Upper lobe of left lung (tissue), 6 donors: ENCODE results near the gene ADSL. TPM values are rescaled to one million over a fixed set of nuclear protein-coding genes. Genes with fewer than 3 reads are reported as not detected.

Experiments used
- ATAC-seq, 2 donors: fragments of 200-7000 bp; cut with Tn5 transposase; one replicate each; pipeline ENCODE4 v1.9.1; 2022; ENCODE audit warnings: mild to moderate bottlenecking in 2 of 2, moderate library complexity in 2 of 2; ENCODE audit not compliant: low FRiP score in 2 of 2
- DNase-seq, 2 donors: peaks; one replicate each; pipeline ENCODE4 v3.0.0-alpha.2; 2019 to 2020
- H3K27ac ChIP-seq, 4 donors: fragments of 200-600 bp; sonication (generic); one replicate each; pipeline ENCODE4 v1.5.1; 2016 to 2019
- H3K27me3 ChIP-seq, 4 donors: fragments of 200-600 bp; sonication (generic); one replicate each; pipeline ENCODE4 v1.5.1; 2017 to 2019
- H3K36me3 ChIP-seq, 4 donors: fragments of 200-600 bp; sonication (generic); one replicate each; pipeline ENCODE4 v1.5.1; 2016 to 2019
- H3K4me1 ChIP-seq, 4 donors: fragments of 200-600 bp; sonication (generic); one replicate each; pipeline ENCODE4 v1.5.1; 2018 to 2019
- H3K4me3 ChIP-seq, 4 donors: fragments of 200-600 bp; sonication (generic); one replicate each; pipeline ENCODE4 v1.5.1; 2017 to 2019; ENCODE audit warnings: mild to moderate bottlenecking in 2 of 4, moderate library complexity in 1 of 4
- H3K9me3 ChIP-seq, 4 donors: fragments of 200-600 bp; sonication (generic); one replicate each; pipeline ENCODE4 v1.5.1; 2018 to 2019
- EP300 ChIP-seq, 4 donors: sonication (generic); formaldehyde crosslinking; IDR thresholded peaks; one replicate each; pipeline ENCODE4 v1.5.1; 2017; ENCODE audit warnings: antibody characterized with exemption in 4 of 4, control low read depth in 2 of 4
- POLR2A ChIP-seq, 4 donors: fragments of 450-650 bp; IDR thresholded peaks; one replicate each; pipeline ENCODE4 v1.5.1; 2016 to 2017; ENCODE audit warnings: antibody characterized with exemption in 4 of 4, mild to moderate bottlenecking in 2 of 4
- POLR2AphosphoS5 ChIP-seq, 2 donors: sonication (generic); formaldehyde crosslinking; IDR thresholded peaks; one replicate each; pipeline ENCODE4 v1.5.1; 2017; ENCODE audit warnings: antibody characterized with exemption in 2 of 2
- WGBS, 2 donors: methylation state at CpG; one replicate each; pipeline ENCODE4 v1.1.5; 2017 to 2018; 5-methylcytosine and 5-hydroxymethylcytosine counted together
- total RNA-seq, 6 donors: library from RNA; depleted of rRNA in 4 of 6; stranded (reverse); fragments of >200 nt in 4 of 6; gene quantifications; one replicate each; pipeline versions ENCODE4 v1.1.0 to v1.2.1, GENCODE V29; 2016 to 2021
- TF ChIP-seq, protein P1 (sequence below), 6 experiments: fragments of 450-650 bp in 4 of 6; fragments of 200-600 bp in 2 of 6; sonication (generic) in 2 of 6; IDR thresholded peaks; one replicate each; pipeline ENCODE4 v1.5.1; 2016 to 2019; ENCODE audit warnings: antibody characterized with exemption in 6 of 6
- donor health status: DM: no; HTN: no; CAD: no; lungs with moderate emphysema.
- donor health status: DM: no; HTN: yes; CAD: no; lungs with severe emphysema.

The ADSL gene
- total RNA-seq, 6 donors from 2014 or later: 17.5 to 80.3 (median 37.9) TPM

DNA sequence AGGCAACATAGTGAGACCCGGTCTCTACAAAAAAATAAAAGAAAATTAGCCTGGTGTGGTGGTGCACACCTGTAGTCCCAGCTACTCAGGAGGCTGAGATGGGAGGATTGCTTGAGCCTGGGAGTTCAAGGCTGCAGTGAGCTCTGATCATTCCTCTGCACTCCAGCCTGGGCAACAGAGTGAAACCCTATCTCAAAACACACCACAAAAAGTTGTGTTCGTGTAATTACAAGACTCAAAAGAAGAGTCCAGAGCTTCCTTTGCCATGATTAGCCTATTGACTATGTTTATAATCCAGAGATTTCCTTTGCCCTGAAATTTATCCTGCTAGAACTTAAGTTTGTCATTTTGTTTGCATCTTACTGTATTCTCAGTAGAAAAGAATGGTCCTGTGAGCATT, 45.1 kb downstream of the ADSL start:
- 81% methylated on average over 2 of the region's 2 CpGs for WGBS, 2 donors
- Histone ChIP-seq H3K36me3 (no peaks in the 10 kb centered on the region), H3K9me3 (no peaks in the 10 kb centered on the region), H3K4me1 (peaks cover 0 to 20% (median 8%) of the 10 kb centered on the region in 4 donors), H3K4me3 (no peak overlapping the region), H3K27ac (no peak overlapping the region), H3K27me3 (no peaks in the 10 kb centered on the region)
- ATAC-seq (no peak), DNase-seq (no peak)
- TF ChIP-seq, protein P1, sequence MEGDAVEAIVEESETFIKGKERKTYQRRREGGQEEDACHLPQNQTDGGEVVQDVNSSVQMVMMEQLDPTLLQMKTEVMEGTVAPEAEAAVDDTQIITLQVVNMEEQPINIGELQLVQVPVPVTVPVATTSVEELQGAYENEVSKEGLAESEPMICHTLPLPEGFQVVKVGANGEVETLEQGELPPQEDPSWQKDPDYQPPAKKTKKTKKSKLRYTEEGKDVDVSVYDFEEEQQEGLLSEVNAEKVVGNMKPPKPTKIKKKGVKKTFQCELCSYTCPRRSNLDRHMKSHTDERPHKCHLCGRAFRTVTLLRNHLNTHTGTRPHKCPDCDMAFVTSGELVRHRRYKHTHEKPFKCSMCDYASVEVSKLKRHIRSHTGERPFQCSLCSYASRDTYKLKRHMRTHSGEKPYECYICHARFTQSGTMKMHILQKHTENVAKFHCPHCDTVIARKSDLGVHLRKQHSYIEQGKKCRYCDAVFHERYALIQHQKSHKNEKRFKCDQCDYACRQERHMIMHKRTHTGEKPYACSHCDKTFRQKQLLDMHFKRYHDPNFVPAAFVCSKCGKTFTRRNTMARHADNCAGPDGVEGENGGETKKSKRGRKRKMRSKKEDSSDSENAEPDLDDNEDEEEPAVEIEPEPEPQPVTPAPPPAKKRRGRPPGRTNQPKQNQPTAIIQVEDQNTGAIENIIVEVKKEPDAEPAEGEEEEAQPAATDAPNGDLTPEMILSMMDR (IDR thresholded peaks at IDR 0.05): no peak
- TF ChIP-seq EP300 (IDR thresholded peaks at IDR 0.05) (no peak), POLR2AphosphoS5 (IDR thresholded peaks at IDR 0.05) (no peak), POLR2A (IDR thresholded peaks at IDR 0.05) (no peak)

DNA sequence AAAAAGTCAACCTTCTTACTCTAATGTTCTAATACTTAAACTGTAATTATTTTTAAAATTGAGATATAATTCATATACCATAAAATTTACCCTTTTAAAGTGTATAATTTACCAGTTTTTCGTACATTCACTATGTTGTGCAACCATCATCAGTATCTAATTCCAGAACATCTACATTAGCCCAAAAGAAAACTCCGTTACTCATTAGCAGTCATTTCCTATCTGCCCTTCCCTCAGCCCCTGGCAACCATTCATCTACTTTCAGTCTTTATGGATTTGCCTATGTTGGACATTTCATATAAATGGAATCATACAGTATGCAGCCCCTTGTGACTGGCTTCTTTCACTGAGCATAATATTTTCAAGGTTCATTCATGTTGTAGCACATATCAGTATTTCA, 46.3 kb downstream of the ADSL start:
- no peak overlapping the region for H3K27ac ChIP-seq
- no peaks in the 10 kb centered on the region for H3K36me3 ChIP-seq
- H3K27me3 ChIP-seq: no peaks in the 10 kb centered on the region
- DNase-seq (no peak), ATAC-seq (no peak)
- H3K9me3 ChIP-seq: no peaks in the 10 kb centered on the region
- 75 to 79% methylated on average over 2 of the region's 2 CpGs for WGBS, 2 donors
- TF ChIP-seq EP300 (IDR thresholded peaks at IDR 0.05) (no peak), POLR2AphosphoS5 (IDR thresholded peaks at IDR 0.05) (no peak), POLR2A (IDR thresholded peaks at IDR 0.05) (no peak)
- TF ChIP-seq, protein P1 (IDR thresholded peaks at IDR 0.05): no peak
- no peak overlapping the region for H3K4me3 ChIP-seq
- peaks cover 8 to 29% (median 18%) of the 10 kb centered on the region in 4 donors for H3K4me1 ChIP-seq

DNA sequence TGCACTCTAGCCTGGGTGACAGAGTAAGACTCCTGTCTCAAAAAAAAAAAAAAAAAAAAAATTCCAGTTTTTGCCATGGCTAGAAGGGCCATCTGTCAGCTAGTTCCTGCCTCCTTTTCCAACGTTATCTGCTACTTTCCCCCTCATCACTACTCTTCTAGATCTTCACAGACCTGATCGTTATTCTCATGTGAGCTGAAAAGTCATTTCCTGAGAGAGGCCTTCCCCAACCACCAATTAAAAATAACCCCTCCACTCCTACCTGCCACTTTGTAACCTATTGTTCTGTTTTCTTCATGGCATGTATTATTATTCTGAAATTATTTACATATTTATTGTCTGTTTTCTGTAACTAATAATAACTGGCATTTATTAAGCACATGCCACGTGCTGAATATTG, 48.3 kb downstream of the ADSL start:
- no peak for TF ChIP-seq POLR2A (IDR thresholded peaks at IDR 0.05)
- no peak for TF ChIP-seq EP300 (IDR thresholded peaks at IDR 0.05)
- TF ChIP-seq, protein P1 (IDR thresholded peaks at IDR 0.05): no peak
- TF ChIP-seq POLR2AphosphoS5 (IDR thresholded peaks at IDR 0.05): no peak
- H3K36me3 ChIP-seq: no peaks in the 10 kb centered on the region
- H3K27me3 ChIP-seq: no peaks in the 10 kb centered on the region
- WGBS, 2 donors: 56 to 59% methylated on average over 3 of the region's 3 CpGs
- H3K4me1 ChIP-seq: peaks cover 9 to 36% (median 15%) of the 10 kb centered on the region in 4 donors
- no peaks in the 10 kb centered on the region for H3K9me3 ChIP-seq
- no peak overlapping the region for H3K4me3 ChIP-seq
- ATAC-seq: no peak
- no peak for DNase-seq
- no peak overlapping the region for H3K27ac ChIP-seq

DNA sequence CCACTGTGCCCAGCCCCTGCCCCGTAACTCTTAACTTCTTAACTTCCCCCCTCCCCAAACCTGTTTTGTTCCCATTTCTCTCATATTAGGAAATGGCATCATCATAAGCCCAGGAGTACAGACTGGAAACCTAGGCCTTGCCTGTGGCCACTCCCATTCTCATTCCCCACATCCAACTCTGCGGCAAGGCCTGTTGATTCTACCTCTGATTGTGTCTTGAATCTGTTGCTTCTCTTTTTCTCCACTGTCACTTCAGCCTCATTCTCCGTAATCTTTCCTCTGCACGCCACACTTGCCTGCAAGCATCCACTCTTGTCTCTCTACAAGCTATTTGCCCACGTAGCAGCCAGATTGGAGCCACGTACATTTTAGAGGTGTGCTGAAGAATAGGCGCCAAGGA, 49.3 kb downstream of the ADSL start:
- peaks cover 12 to 46% (median 22%) of the 10 kb centered on the region in 4 donors for H3K4me1 ChIP-seq
- H3K4me3 ChIP-seq: no peak overlapping the region
- 89 to 91% methylated on average over 7 of the region's 7 CpGs for WGBS, 2 donors
- DNase-seq: no peak
- H3K27me3 ChIP-seq: no peaks in the 10 kb centered on the region
- peak overlapping the region in 1 of 4 donors; percentile 47 for H3K27ac ChIP-seq
- H3K9me3 ChIP-seq: no peaks in the 10 kb centered on the region
- peaks cover 0 to 1% (median under 1%) of the 10 kb centered on the region in 4 donors for H3K36me3 ChIP-seq
- TF ChIP-seq EP300 (IDR thresholded peaks at IDR 0.05) (no peak), POLR2AphosphoS5 (IDR thresholded peaks at IDR 0.05) (no peak), POLR2A (IDR thresholded peaks at IDR 0.05) (no peak)
- TF ChIP-seq, protein P1 (IDR thresholded peaks at IDR 0.05): no peak
- no peak for ATAC-seq

DNA sequence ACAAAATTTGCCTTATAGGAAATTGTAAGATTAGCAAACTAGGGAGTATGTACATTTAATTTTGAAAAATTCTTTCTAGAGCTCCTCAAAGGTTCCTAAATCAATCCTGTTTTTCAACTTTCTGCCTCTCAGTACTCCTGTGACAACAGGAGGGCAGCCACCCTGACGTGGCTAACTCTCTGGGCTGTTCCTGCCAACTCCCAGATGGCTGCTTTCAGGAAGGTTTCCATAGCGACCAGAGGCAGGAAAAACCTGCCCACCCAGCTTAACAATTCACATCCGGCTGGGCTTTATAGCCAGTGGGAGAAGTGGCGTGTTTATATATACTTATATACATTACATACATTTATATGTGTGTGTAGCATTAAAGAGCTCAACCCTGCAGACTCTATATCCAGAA, 50.6 kb downstream of the ADSL start:
- Histone ChIP-seq H3K27me3 (no peaks in the 10 kb centered on the region), H3K27ac (peak overlapping the region in 3 of 4 donors; percentile 65 to 70 (median 67)), H3K4me3 (no peak overlapping the region), H3K4me1 (peaks cover 12 to 49% (median 25%) of the 10 kb centered on the region in 4 donors), H3K9me3 (no peaks in the 10 kb centered on the region), H3K36me3 (peaks cover 0 to 14% (median 10%) of the 10 kb centered on the region in 4 donors)
- peak in 1 of 4 donors; percentile 43 for TF ChIP-seq EP300 (IDR thresholded peaks at IDR 0.05)
- TF ChIP-seq, protein P1 (IDR thresholded peaks at IDR 0.05): no peak
- no peak for TF ChIP-seq POLR2AphosphoS5 (IDR thresholded peaks at IDR 0.05)
- no peak for TF ChIP-seq POLR2A (IDR thresholded peaks at IDR 0.05)
- peak in 1 of 2 donors; percentile 86 for ATAC-seq
- peak in 1 of 2 donors; percentile 88 for DNase-seq
- 22 to 29% methylated on average over 4 of the region's 4 CpGs for WGBS, 2 donors
